ENCODE data around the gene MOSPD3.

GRCh38 chr7:100568176-100568895 lies 44.0 kb upstream of the MOSPD3 start:
- no peak for TF ChIP-seq CTCF (IDR thresholded peaks at IDR 0.05)
- TF ChIP-seq POLR2AphosphoS5 (IDR thresholded peaks at IDR 0.05): peak in 2 of 3 donors; percentile 9 to 39
